Measurements from ENCODE around the gene PKDCC.
"Not testable (repeated sequence)": the region's sequence is repeated elsewhere in the genome, so short reads cannot be mapped to it uniquely, and the experiment has no call there.

PKDCC gene

DNA sequence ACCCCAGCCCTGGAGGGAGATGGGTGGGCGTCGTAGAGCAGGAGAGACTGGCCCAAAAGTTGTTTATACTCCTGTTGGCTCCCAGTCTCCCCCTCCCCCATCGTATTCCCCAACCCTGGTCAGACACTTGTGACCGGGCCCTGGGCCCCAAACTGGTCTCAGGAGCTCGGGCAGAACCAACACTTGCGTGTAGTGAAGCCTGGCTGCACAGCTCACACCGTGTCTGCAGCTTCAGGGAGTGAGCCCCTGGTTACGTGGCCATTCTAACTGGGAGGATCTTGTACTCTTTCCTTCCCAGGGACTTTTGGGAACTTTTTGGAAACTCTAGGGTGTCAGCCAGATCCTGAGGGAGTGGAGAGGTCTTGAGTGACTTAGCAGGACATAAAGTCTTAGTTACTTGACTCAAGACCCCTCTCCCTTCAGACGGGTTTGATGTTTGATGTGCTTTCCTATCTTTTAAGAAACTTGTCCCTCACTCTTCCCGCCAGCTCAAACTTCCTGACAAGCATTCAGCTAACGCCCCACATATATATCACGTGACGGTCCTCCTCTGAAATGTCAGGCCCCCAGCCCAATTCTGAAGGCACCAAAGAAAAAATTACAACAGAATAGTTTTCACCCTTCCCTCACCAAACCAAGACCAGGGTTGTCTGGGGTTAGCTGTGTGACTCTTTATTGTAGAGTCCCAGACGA is 2.3 kb downstream of the PKDCC start:
- no peak for DNase-seq

DNA sequence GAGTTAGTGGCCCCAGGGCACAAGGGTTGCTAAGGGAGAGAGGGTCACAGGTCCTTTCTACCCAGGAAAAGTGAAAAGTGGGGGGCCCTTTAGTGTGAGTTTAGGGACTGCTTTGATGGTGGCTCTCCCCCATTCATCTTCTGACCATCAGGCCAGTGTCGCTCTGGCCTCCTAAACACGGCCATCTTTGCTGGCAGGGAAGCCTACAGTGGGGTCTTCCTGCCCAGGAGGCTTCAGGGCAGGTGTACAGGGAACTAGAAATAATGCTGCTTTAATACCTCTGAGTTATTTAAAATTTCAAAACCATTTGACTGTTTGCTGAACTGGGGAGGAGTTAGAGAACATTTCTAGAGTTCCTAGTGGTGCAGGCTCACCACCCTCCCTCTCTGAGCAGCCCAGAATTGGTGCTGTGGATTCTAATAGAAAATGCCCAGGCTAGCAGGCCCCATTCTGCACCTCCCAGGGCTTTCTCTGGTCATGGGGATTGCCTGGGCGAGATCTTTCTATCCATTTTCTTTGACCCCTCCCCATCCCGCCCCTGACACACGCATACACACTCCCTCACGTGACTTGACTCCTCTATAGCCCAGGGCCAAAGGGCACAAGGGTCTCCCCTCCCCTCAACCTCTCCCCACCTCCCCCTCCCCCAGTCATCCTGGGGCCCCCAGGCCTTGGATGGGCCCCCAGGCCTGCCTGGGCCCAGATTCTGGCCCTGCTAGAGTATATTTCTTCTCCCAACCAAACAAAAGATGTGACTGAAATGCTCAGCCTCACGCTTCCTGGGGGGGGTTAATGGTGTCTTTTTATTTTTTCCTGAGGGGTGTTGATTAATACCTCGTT is 3.1 kb downstream of the PKDCC start:
- DNase-seq = no peak

DNA sequence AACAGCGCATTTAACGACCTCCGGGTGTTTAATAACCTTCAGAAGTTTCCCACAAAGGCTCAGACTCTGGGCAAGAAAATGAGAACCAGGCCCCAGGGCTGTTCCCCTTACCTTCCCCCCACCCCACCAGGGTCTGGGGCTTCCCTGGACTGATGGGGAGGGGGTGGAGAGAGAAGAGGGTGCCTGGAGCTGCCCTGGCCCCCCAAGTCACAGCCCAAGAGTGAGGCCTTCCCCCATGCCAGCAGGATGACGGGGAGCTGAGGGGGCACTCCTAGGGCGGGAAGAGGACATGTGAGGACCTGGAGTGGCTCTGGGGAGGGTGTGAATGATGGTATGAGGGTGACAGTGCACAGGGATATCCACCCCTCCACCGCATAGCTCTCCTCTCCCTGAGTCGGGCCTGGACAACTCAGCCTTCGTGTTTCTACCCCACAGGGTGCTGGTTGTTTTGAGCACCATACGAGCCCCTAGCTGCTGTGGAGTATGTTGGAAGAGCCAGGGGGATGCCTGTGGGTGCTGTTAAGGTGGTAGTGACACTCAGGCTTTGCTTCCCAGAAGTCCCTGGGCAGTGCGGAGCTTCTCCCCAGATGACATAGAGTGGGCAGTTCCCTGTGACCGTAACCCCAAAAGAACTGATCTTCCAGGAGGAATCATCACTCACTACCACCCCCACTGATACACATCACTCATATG is 3.9 kb downstream of the PKDCC start:
- DNase-seq = no peak

DNA sequence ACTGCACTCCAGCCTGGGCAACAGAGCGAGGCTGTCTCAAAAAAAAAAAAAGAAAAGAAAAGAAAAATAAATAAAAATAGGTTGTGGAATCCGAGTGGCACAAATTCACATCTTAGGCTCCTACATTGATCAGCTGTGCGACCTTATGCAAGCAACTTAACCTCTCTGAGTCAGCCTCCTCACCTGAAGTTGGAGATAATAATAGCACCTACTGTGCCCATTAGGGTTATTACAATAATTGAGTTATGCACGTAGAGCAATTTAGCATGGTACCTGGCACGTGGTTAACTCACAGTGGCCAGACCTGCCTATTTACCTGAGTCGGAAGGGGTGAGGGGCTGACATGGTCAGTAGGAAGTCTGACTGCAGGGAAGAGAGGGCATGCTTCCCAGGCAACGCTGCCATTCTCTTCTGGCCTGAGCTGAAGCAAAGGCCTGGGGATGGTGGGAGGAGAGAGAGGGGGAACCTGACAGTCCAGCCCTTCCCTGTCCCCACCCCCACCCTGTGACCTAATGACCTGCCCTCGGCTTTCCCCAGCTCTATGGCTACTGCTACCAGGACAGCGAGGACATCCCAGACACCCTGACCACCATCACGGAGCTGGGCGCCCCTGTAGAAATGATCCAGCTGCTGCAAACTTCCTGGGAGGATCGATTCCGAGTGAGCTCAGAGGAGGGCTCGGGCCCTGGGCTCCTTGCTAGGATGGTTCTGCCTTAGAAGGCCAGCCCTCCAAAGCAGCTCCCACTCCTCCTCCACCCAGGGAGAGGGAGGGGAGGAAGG is 5.1 kb downstream of the PKDCC start:
- no peak for DNase-seq

DNA sequence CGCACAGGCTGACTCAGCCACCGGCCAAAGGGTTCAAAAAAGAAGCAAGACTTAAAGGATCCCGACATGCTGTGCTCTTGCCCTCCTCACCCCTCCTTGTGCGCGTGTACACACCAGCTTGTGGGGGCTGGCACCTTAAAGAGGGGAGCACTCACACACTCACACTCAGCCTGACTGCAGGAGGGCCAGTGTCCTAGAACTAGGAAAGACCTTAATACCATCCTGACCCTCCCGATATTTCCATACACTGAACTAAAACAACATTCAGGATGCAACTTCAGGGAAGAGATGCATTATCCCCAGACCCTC is 5.6 kb downstream of the PKDCC start:
- no peak for DNase-seq

DNA sequence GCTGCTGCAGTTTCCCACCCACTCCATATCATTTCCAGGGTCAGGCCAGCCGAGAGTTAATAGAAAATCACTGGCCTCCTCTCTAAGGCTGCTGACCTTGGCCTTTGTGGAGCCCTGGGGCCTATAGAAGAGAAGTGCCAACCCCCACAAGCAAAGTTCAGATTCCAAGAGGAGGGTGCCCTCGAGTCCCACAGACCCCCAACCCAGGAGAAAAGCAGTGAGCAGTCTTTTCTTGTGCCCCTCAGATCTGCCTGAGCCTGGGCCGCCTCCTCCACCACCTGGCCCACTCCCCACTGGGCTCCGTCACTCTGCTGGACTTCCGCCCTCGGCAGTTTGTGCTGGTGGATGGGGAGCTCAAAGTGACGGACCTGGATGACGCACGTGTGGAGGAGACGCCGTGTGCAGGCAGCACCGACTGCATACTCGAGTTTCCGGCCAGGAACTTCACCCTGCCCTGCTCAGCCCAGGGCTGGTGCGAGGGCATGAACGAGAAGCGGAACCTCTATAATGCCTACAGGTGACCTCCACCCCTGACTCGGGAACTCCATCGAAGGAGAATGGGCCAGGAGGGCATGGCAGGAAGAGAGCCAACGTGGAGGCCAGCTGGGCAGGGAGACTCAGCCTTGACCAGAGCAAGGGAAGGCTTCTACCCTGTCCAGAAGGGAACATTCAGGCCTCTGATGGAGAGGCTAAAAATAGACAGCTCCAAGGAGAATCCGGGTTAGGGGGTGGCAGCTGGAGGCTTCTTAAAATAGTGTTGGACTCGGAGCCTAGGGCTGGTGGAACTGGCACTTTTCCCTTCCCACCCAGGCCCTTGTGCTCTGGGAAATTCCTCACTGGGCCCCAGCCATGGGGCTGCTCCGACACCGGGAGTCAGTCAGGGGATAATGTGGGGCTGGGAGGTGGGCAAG is 6.2 kb downstream of the PKDCC start:
- DNase-seq = no peak

DNA sequence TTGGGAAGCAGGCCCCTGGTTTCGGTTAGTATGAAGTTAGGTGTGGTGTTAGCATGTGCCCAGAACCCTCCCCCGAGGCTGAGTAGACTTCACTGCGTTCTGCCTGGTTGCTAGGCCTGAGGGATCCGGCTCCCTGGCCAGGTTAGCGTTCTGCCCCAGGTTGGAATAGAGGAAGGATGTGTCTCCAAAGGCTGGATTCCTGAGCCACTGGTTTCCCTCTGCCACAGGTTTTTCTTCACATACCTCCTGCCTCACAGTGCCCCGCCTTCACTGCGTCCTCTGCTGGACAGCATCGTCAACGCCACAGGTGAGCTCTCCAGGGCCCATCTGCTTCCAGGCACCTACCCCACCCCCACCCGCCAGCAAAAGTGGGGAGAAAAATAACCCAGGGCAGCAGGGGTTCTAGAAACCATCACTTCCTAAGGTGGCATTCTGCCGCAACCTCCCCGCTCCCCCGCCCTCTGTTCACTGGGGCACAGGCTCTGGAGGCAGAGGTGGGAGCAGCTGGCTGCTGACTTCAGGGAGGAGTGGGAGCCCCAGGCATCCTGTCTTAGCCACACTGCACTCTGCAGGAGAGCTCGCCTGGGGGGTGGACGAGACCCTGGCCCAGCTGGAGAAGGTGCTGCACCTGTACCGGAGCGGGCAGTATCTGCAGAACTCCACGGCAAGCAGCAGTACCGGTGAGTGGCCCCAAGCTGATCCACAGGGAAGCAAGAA is 7.1 kb downstream of the PKDCC start:
- DNase-seq = no peak

DNA sequence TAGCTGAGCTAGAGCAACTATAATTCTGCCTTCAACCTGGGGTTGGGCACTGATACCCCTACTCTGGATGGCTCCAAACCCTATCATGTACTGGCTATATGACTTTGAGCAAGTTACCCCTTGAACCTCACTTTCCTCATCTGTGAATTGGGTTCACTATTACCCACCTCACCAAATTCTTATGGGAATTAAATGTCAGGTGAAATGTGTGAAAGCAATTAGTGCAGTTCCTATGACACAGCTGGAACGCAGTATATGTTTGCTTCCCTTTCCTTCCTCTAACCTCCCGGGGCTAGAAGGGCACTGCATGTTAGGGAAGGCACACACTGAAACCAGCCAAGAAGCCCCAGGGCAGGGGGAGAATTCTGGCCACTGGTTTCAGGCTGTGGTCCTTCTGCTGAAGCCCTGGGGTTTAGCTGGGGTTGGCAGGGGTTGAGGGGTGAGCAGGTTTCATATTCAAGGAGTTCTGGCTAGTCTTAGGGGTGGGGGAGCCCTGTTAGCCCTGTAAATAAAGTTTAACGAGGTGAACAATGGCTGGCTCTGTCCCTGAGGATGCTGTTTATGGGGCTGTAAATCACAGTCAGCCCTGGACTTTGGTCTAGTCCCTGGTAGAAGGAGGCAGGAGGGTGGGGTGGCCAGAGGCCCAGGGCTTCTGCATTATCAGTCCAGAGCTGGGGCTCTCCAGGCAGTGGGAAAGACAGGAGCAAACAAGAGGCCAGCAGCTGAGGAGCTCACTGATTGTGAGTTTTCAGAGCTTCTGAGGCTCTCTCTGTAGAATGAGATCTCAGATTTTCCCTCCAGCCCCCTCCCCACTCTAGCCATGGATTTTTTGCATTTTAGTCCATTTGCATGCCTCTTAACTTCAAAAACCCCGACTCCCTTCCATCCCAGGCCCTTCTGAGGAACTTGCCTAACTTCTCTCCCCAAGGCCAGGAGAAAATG is 8.0 kb downstream of the PKDCC start:
- DNase-seq = no peak

DNA sequence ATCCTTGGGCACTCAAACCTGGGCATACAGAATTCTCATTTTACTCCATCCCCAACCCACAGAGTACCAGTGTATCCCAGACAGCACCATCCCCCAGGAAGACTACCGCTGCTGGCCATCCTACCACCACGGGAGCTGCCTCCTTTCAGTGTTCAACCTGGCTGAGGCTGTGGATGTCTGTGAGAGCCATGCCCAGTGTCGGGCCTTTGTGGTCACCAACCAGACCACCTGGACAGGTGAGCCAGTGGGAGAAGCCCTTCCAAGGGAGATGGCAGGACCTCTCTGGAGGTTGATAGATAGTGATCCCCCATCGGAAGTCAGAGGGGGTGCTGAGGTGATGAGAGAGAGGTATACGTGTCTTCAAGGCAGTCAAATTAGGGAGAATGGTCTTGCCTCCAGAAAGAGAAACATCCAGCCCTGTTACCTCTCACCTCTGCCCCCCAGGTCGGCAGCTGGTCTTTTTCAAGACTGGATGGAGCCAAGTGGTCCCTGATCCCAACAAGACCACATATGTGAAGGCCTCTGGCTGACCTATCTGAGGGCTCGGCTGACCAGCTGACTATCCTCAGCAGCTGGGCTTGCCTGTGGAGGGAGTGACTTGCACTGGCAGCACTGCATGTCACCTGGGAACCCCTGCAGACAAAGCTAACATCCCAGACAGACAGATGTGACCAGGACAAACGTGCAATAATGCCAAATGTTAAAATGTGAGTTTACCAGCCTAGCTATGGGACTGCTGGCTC is 9.5 kb downstream of the PKDCC start:
- DNase-seq = no peak

DNA sequence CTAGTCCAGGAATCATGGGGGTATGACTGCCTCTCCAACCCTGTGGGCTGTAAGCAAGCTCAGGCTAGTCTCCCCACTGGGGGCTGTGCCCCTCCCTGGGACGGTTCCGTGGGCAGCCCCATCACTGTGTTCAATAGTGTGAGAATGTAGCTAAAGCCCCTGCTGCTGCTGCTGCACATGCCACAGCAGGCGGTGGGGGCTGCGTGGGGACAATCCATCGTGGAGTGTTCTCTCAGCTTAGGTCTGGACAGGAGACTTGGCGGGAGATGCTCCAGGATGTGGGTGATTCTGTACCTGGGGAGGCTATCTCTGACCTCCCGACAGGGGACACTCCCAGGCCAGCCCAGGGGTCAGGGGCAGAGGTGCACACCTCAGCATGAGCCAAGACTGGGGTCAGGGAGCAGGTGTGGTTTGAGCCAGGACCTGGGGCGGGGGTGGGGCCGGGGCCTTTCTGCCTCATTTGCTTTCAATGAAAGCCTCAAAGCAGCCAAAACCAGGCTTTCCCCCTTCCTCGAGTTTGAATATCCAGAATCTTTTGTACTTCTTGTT is 10.2 kb downstream of the PKDCC start:
- DNase-seq = no peak

DNA sequence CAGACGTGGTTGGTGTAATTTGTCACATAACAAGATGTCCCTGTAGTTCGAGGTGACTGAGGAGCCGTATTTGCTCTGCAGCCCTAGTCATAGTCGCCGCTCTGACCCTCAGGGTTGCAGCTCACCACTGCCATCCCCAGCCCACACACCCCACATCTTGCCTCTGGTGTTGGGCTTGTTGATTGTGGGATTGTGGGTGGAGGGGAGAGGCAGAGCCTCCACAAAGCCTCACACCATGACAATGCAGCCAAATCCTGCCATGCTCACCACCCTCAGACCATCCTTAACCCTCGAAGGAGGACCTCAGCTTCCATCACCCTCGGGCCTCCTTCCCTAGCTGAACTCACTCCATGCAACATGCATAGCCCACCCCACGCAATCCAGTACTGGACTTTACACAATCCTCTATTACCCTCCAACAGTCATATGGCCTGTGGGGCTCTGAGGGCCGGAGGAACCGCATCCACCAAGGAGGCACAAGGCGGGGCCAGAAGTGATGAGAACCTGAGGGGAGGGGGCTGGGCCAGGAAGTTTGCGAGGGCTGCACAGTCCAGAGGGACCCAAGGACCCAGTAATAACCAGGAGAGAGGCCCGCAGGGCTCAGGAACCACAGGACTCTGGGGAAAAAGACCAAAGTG is 11.6 kb downstream of the PKDCC start:
- no peak for DNase-seq

DNA sequence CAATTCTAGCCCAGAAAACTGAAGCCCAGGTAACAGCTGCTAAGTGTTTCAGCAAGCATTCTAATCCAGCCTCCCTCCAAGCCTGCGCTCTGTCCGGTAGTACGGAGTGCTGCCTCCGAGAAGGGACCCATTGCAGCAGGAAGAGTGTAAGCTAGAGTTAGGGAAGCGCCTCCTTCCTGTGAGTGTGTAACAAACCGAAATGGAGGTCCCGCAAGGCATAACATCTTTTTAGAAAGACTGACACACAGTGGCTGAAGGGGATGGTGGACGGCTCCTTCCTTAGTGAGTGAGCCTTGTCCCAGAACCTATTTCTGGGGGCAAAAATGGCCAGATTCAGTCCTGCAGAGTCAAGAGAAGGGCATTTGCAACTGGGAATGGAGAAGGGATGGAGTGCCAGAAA is 12.2 kb downstream of the PKDCC start:
- DNase-seq = no peak

DNA sequence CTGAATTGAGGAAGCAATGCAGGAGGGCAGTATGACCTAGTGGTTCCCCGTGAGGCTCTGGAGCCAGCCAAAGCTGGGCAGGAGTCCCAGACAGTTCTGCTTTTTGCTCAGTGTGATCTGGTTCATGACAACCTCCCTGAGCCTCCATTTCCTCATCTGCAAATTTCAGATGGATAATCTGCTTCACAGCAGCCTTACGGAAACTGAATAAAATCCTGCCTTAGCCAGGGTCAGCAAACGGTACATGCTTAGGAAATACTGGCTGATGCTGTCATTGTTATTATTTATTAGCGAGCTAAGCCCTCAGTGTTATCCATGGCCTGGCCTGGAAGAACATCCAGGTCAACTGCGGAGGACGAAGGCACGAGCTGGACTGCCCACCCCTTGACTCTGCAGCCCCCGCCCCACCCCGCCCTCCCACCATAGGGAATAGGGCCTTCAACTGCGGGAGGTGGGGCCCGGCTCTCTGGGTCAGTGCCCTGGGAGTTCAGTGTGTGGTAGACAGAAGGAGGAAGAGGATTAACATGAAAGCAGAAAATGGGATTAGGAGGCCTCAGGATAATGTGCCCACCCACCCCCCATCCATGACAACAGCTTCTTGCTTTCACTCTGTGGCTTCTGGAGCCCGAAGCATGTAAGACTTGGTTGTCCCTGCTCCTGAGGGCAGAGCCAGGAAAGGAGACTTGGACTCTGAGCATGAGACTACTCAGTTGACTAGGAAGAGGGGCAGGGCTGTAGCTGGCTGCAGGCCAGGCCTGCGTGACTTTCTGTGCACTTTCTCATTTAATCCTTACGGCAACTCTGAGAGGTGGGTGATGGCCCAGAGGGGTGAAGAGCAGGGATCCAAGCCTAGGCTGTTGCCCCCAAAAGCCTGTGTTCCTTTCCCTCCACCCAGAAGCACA is 13.1 kb downstream of the PKDCC start:
- peak; percentile 6 for DNase-seq

DNA sequence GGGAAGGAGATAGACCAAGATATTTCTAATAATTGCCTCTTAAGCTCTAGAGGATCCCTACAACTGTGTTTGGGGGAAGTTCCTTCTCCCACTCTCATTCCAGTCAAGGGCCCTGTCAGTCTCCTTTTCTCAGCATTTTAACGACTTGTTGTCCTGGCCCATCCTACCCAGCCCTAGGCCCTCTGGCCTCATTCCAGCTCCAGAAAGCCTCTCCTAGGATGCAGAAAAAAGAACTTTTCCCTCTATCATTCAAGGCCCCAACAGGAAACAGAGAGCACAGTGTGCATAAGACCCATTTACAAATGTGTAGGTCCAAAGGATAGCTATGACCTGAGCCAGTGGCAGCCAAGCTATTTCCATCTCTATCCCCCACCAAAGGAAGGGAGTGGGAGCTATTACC is 14.0 kb downstream of the PKDCC start:
- no peak for DNase-seq

DNA sequence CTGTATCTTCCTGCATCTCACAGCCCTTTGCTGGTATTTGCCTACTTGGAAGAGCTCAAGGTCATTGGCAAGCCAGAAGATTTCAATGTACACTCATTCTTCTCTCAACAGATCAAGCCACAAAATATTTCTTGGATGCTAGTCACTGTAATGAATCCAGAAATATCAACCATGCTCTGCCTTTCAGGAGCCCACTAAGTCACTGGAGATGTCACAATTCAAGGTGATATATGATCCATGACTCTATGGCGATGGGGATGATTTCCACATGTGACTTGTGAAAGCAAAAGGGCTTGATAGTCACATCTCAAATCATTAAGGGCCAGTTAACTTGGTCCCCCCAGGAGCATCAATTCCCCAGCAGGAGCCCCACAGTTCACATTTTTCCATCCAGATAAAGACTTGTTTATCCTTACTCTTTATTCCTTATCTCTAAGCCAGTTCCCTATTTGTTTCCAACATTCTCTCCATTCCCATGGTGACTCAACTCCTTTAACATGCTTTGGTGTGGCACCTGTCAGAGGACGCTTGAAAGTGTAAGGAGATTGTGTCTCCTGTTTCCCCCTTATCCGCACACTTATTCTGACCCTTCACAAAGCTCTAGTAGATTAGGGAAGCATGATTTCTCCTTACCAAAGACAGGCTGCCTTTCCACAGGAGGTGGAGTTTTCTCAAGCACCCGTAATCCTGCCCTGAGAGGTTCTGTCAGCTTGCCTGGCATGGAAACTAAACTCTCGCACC is 15.8 kb downstream of the PKDCC start:
- DNase-seq = no peak

DNA sequence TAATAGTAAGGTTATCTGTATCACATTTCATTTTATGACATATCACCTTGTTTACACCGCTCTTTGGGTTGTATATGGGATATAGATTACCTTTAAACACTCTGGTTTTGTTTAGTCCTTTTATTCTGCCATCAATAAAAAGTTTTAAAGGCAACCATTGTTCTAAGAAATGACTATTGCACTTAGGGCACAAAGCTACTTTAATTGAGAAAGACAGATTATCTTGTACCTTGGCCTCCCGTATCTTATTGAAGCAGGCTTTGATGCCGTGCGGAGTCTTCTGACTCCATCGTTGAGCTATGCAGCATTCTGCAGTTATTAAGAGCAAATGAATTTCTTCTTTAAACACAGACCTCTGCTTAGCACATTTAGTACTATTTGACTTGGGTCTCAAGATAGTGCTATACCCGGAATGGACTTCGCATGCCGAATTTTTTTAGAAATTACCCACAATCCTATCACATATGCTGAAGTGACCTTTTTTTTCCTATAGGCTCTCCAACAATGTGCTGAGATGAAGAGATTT is 16.7 kb downstream of the PKDCC start:
- no peak for DNase-seq

DNA sequence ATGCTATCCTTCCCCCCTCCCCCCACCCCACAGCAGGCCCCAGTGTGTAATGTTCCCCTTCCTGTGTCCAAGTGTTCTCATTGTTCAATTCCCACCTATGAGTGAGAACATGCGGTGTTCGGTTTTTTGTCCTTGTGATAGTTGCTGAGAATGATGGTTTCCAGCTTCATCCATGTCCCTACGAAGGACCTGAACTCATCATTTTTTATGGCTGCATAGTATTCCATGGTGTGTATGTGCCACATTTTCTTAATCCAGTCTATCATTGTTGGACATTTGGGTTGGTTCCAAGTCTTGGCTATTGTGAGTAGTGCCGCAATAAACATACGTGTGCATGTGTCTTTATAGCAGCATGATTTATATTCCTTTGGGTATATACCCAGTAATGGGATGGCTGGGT is 17.9 kb downstream of the PKDCC start:
- not testable (repeated sequence) for DNase-seq

All from CD4-positive, alpha-beta T cell treated with Interleukin-17A for 1 hour (primary cell).